GM18505 (cell line): Measurements from ENCODE around the gene MUC22.
"Not testable (repeated sequence)": the region's sequence is repeated elsewhere in the genome, so short reads cannot be mapped to it uniquely, and the experiment has no call there.

ENCODE experiments used
- ATAC-seq: cut with Tn5 transposase; IDR thresholded peaks from one replicate; pipeline ENCODE4 v1.9.1; 2021; ENCODE audit not compliant: unreplicated experiment
- POLR2A ChIP-seq: IDR thresholded peaks from 4 replicates; pipeline ENCODE4 v1.6.1; 2011; ENCODE audit warnings: borderline replicate concordance; ENCODE audit not compliant: insufficient read depth, insufficient read length; ENCODE audit errors: extremely low read depth

MUC22 gene

DNA sequence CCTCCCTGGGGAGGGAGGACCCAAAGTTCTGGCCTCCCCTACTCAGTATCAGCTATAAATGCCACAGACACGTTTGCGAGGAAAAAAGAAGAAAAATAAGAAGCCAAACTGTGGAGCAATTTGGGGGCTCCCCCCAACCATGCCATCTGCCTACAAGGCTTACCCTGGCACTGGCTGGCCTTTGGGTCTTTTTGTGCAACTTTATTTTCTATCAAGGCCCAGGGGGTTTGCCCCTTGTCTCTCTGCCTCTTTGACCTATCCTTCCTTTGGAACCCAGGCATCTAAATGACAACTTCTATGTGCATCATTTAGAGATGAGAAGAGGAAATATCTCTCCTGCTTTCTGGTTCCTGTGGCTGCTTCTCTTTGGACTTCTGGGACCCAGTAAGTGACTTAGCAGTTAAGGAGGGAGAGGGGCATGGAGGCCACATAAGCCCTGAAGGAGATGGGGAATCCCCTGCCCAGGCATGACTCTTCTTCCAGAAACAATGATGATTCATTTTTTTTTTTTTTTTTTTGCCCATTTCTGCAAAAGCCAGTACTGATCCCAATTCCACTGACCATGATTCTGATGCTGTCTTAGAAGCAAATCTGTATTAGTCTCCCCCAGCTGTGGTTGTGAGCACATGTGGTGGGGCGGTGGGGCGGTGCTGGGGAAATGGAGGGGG is at the start of gene MUC22:
TSS of gene MUC22 (plus strand) at position 82 of the 668 bp plus-strand sequence. CDS start at position 315, 233 bp downstream.
- TF ChIP-seq POLR2A = no peak
- ATAC-seq = no peak

DNA sequence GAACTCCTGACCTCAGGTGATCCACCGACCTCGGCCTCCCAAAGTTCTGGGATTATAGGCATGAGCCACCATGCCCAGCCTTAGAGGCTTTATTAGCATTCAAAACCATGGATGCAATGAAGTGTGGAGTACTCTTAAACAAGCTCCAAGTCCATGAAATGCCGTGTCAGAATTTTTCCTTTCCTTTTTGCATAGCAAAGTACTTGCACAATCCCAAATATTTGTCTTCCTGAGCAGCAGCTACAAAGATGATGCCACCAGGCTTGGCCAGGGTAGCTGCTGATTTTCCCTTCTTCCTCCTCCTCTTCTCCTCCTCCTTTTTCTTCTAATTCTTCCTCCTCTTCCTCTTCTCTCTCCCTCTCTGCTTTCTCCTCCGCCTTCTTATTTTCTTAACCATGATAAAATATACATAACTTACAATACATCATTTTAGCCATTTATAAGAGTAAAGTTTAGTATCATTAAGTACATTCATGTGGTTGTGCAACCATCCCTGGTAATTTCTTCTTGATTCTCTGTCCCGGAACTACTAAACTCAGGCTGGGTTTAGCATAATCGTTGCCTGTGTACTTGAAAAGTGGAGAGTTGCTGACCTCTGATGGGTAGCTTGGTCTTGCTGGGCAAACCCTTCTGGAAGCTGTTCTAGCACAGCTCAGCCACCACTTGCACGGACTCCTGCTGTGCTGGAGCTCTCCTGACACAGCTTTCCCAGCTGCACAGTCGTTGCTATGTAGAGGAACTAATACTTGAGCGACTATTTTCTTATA is 49.2 kb upstream of the MUC22 start:
- no peak for TF ChIP-seq POLR2A

GRCh38 chr6:30962716-30963115 is 47.6 kb upstream of the MUC22 start:
- no peak for TF ChIP-seq POLR2A
- ATAC-seq = no peak

More for the DNA sequence above, 49.2 kb upstream of the MUC22 start:
- ATAC-seq = no peak

GRCh38 chr6:30963641-30964040 is 46.6 kb upstream of the MUC22 start:
- no peak for ATAC-seq
- TF ChIP-seq POLR2A = no peak

- no peak for TF ChIP-seq POLR2A
- no peak for ATAC-seq
Observed at GRCh38 chr6:30964075-30964474, 46.2 kb upstream of the MUC22 start.

- ATAC-seq = no peak
- no peak for TF ChIP-seq POLR2A
Observed at GRCh38 chr6:30965140-30965601, 45.1 kb upstream of the MUC22 start.

DNA sequence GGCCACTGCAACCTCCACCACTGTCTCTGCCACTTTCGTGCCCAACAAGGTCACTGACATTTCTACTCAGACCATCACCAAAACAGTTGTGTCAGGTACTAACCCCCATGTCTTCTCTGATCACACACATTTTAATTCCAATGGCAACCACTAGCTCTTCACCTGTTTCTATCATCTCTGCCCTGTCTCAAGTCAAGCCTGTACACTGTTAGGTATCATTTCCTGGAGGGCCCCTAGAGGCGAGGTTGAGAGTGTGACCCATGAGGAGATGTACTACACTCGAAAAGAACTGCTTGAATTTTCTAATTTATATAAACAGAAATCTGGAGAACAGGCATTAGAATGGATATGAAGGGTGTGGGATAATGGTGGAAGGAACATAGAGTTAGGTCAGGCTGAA is 44.1 kb upstream of the MUC22 start:
- no peak for TF ChIP-seq POLR2A
- ATAC-seq = no peak

DNA sequence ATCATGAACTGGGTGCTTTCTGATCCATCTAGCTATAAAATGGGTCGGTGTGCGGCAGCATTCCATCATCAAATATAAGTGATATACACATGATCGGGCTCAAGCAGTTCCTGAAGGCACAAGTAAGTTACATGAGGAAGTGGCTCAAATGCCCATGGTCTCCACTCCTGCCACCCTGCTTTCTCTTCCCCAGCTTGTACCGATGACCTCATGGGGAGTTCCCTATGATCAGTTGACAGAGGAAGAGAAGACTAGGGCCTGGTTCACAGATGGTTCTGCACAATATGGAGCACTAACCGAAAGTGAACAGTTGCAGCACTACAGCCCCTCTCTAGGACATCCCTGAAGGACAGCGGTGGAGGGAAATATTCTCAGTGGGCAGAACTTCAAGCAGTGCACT is 41.1 kb upstream of the MUC22 start:
- ATAC-seq = not testable (repeated sequence)

- no peak for TF ChIP-seq POLR2A
- no peak for ATAC-seq
Observed at GRCh38 chr6:30970946-30971345, 39.3 kb upstream of the MUC22 start.

DNA sequence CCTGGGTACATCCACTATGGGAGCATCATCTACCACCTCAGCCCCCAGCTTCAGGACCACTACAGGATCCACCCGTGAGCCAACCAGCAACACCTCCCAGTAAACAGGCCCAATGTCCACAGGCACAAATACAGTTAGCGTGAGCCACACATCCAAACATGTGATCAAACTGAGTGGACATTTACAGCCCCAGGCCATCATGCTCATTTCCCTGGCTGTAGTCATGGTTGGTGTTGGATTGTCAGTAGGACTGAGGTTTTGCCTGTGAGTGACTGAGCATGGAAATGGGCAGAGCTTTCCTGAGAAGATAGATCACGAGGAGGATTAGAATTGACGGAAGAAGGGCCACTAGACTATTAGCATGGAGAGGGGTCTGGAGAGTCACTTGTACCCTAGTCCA is 37.5 kb upstream of the MUC22 start:
- ATAC-seq = no peak
- no peak for TF ChIP-seq POLR2A

DNA sequence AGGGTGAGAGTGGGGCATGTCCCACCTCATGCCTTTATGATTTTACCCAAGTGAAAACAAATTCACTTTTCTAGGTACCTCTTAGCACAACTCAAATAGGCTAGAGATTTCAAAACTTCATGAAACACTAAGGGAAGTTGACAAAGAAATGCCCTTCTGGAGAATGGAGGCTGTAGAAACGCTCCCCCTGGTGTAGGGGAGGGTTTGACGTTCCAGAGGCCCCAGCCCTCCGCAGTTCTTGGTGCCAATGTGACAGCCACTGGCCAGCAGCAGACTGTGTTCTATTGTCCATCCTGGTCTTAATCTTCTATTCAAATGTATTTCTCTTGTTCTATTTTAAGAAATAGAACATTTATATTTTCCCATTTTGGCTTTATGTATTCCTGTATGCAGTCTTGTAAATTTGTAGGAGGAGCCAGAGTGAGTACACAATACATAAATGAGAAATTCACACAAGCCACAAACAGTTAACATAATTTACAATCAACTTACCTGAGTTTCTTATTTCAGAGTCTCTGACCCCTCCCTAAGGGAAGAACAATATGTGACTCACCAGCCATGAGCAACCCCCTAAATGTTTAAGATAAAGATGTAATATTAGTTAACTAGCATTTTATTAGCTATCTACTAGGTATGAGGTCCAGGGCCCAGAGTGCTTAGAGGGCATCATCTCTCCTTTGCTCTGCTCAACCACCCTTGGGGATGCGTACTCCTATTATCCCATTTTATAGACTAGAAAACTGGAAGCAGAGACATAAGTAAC is 35.6 kb upstream of the MUC22 start:
- no peak for ATAC-seq

GRCh38 chr6:30979141-30979540 is 31.1 kb upstream of the MUC22 start:
- ATAC-seq = no peak
- no peak for TF ChIP-seq POLR2A

More for the DNA sequence above, 35.6 kb upstream of the MUC22 start:
- TF ChIP-seq POLR2A = no peak

DNA sequence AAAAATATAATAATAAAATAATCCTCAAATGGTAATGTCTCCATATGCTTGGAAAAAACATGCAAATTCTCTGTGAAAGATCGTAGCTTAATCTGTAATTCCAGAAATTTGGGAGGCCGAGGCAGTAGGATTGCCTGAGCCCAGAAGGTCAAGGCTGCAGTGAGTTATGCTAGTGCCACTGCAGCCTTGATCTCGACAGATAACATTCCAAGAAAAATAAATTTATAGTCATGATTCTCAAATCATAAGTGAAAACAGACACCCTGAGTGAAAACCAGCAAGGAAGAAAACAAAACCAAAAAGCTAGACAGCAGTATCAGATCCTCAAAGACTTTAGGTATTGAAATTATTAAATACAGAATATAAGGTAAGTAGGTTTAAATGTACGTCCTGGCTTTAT is 30.6 kb upstream of the MUC22 start:
- TF ChIP-seq POLR2A = no peak
- no peak for ATAC-seq
